ENCODE data around the gene SDK2.

The SDK2 gene

GRCh38 chr17:73363442-73364154 lies 280.6 kb downstream of the SDK2 start:
- DNase-seq (ENCODE audit: low read depth): no peak

GRCh38 chr17:73362697-73363096 lies 281.5 kb downstream of the SDK2 start:
- no peak for DNase-seq (ENCODE audit: low read depth)

GRCh38 chr17:73360961-73361761 lies 283.1 kb downstream of the SDK2 start:
- DNase-seq (ENCODE audit: low read depth): no peak

- no peak for DNase-seq (ENCODE audit: low read depth)
Measured at GRCh38 chr17:73359987-73360410, 284.2 kb downstream of the SDK2 start.

GRCh38 chr17:73359352-73359751 lies 284.9 kb downstream of the SDK2 start:
- no peak for DNase-seq (ENCODE audit: low read depth)

GRCh38 chr17:73358668-73359067 lies 285.6 kb downstream of the SDK2 start:
- DNase-seq (ENCODE audit: low read depth): no peak

GRCh38 chr17:73357981-73358380 lies 286.3 kb downstream of the SDK2 start:
- no peak for DNase-seq (ENCODE audit: low read depth)

GRCh38 chr17:73357318-73357717 lies 286.9 kb downstream of the SDK2 start:
- DNase-seq (ENCODE audit: low read depth): no peak

GRCh38 chr17:73356561-73357170 lies 287.6 kb downstream of the SDK2 start:
- DNase-seq (ENCODE audit: low read depth): no peak

- DNase-seq (ENCODE audit: low read depth): no peak
Measured at GRCh38 chr17:73354423-73355284, 289.6 kb downstream of the SDK2 start.

GRCh38 chr17:73352261-73352660 lies 292.0 kb downstream of the SDK2 start:
- no peak for DNase-seq (ENCODE audit: low read depth)

- DNase-seq (ENCODE audit: low read depth): no peak
Measured at GRCh38 chr17:73351764-73352163, 292.5 kb downstream of the SDK2 start.

- no peak for DNase-seq (ENCODE audit: low read depth)
Measured at GRCh38 chr17:73350864-73351263, 293.4 kb downstream of the SDK2 start.

GRCh38 chr17:73349647-73350046 lies 294.6 kb downstream of the SDK2 start:
- DNase-seq (ENCODE audit: low read depth): no peak

GRCh38 chr17:73349138-73349537 lies 295.1 kb downstream of the SDK2 start:
- no peak for DNase-seq (ENCODE audit: low read depth)

GRCh38 chr17:73348829-73349095 lies 295.5 kb downstream of the SDK2 start:
- DNase-seq (ENCODE audit: low read depth): no peak

GRCh38 chr17:73348018-73348828 lies 296.0 kb downstream of the SDK2 start:
- DNase-seq (ENCODE audit: low read depth): no peak

GRCh38 chr17:73347351-73347750 lies 296.9 kb downstream of the SDK2 start:
- DNase-seq (ENCODE audit: low read depth): no peak

GRCh38 chr17:73346501-73347162 lies 297.6 kb downstream of the SDK2 start:
- no peak for DNase-seq (ENCODE audit: low read depth)

GRCh38 chr17:73343739-73344454 lies 300.3 kb downstream of the SDK2 start:
- no peak for DNase-seq (ENCODE audit: low read depth)

Data from iris pigment epithelial cell (primary cell).